ENCODE measurements around the gene BABAM2.

DNA sequence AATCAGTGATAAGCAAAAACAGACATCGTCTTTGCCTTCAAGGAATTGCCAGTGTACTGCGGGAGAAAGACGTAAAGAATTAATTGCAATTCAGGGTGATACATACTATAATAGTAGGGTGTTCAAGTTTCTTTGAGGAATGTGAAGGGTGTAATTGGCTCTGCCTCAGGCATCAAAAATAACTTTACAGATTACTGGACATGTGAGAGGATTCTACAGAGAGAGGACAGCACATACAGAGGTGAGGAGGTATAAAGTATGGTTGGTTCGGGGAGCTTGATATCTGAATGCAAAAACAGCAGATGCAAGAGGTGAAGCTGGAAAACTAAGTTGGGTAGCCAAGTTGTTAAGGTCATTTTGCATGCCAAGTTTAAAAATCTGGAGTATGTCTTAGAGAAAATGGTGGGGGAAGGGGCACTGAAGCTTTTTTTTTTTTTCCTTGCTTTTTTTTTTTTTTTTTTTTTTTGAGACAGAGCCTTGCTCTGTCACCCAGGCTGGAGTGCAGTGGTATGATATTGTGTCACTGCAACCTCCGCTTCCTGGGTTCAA lies 274.6 kb downstream of the BABAM2 start:
- TF ChIP-seq, protein P1, sequence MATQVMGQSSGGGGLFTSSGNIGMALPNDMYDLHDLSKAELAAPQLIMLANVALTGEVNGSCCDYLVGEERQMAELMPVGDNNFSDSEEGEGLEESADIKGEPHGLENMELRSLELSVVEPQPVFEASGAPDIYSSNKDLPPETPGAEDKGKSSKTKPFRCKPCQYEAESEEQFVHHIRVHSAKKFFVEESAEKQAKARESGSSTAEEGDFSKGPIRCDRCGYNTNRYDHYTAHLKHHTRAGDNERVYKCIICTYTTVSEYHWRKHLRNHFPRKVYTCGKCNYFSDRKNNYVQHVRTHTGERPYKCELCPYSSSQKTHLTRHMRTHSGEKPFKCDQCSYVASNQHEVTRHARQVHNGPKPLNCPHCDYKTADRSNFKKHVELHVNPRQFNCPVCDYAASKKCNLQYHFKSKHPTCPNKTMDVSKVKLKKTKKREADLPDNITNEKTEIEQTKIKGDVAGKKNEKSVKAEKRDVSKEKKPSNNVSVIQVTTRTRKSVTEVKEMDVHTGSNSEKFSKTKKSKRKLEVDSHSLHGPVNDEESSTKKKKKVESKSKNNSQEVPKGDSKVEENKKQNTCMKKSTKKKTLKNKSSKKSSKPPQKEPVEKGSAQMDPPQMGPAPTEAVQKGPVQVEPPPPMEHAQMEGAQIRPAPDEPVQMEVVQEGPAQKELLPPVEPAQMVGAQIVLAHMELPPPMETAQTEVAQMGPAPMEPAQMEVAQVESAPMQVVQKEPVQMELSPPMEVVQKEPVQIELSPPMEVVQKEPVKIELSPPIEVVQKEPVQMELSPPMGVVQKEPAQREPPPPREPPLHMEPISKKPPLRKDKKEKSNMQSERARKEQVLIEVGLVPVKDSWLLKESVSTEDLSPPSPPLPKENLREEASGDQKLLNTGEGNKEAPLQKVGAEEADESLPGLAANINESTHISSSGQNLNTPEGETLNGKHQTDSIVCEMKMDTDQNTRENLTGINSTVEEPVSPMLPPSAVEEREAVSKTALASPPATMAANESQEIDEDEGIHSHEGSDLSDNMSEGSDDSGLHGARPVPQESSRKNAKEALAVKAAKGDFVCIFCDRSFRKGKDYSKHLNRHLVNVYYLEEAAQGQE (IDR thresholded peaks at IDR 0.05; ENCODE audit: unreplicated experiment), result no peak
- TF ChIP-seq EZH2 (IDR thresholded peaks at IDR 0.05; ENCODE audit: low read depth, unreplicated experiment), result no peak
- TF ChIP-seq, protein P2, sequence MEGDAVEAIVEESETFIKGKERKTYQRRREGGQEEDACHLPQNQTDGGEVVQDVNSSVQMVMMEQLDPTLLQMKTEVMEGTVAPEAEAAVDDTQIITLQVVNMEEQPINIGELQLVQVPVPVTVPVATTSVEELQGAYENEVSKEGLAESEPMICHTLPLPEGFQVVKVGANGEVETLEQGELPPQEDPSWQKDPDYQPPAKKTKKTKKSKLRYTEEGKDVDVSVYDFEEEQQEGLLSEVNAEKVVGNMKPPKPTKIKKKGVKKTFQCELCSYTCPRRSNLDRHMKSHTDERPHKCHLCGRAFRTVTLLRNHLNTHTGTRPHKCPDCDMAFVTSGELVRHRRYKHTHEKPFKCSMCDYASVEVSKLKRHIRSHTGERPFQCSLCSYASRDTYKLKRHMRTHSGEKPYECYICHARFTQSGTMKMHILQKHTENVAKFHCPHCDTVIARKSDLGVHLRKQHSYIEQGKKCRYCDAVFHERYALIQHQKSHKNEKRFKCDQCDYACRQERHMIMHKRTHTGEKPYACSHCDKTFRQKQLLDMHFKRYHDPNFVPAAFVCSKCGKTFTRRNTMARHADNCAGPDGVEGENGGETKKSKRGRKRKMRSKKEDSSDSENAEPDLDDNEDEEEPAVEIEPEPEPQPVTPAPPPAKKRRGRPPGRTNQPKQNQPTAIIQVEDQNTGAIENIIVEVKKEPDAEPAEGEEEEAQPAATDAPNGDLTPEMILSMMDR (conservative IDR thresholded peaks at IDR 0.05; ENCODE audit: low read depth in 2 of 2), result no peak
- TF ChIP-seq EZH2phosphoT487 (IDR thresholded peaks at IDR 0.05; ENCODE audit: unreplicated experiment), result no peak
- no peak for TF ChIP-seq POLR2AphosphoS5 (IDR thresholded peaks at IDR 0.05; ENCODE audit: low read depth)
- TF ChIP-seq CREB1 (CRISPR knock-in tag; IDR thresholded peaks at IDR 0.05; ENCODE audit: low read depth), result no peak
